ENCODE results near the gene BUD23.
"Not testable (repeated sequence)": the region's sequence is repeated elsewhere in the genome, so short reads cannot be mapped to it uniquely, and the experiment has no call there.

Gene BUD23

GRCh38 chr7:73702665-73703064 lies 19.3 kb downstream of the BUD23 start:
- H3K9me3 ChIP-seq (ENCODE audit: control insufficient read depth in 1 of 2, low read length in 2 of 2) = no peaks in the 10 kb centered on the region
- H3K4me1 ChIP-seq (ENCODE audit: control insufficient read depth in 1 of 2, insufficient read depth in 2 of 2, low read length in 2 of 2) = peaks cover 0 to 14% of the 10 kb centered on the region in 2 donors
- peaks cover 5 to 38% of the 10 kb centered on the region in 2 donors for H3K36me3 ChIP-seq (ENCODE audit: control insufficient read depth in 1 of 2, insufficient read depth in 2 of 2, low read length in 2 of 2)

GRCh38 chr7:73703225-73703624 lies 19.8 kb downstream of the BUD23 start:
- peaks cover 4 to 33% of the 10 kb centered on the region in 2 donors for H3K36me3 ChIP-seq (ENCODE audit: control insufficient read depth in 1 of 2, insufficient read depth in 2 of 2, low read length in 2 of 2)

More at GRCh38 chr7:73702665-73703064, 19.3 kb downstream of the BUD23 start:
- Histone ChIP-seq H3K4me3 (ENCODE audit: low read depth in 1 of 2, low read length in 2 of 2) (no peak overlapping the region), H3K27me3 (ENCODE audit: low read depth, low read length) (no peaks in the 10 kb centered on the region), H3K27ac (ENCODE audit: low read length) (no peak overlapping the region)

DNA sequence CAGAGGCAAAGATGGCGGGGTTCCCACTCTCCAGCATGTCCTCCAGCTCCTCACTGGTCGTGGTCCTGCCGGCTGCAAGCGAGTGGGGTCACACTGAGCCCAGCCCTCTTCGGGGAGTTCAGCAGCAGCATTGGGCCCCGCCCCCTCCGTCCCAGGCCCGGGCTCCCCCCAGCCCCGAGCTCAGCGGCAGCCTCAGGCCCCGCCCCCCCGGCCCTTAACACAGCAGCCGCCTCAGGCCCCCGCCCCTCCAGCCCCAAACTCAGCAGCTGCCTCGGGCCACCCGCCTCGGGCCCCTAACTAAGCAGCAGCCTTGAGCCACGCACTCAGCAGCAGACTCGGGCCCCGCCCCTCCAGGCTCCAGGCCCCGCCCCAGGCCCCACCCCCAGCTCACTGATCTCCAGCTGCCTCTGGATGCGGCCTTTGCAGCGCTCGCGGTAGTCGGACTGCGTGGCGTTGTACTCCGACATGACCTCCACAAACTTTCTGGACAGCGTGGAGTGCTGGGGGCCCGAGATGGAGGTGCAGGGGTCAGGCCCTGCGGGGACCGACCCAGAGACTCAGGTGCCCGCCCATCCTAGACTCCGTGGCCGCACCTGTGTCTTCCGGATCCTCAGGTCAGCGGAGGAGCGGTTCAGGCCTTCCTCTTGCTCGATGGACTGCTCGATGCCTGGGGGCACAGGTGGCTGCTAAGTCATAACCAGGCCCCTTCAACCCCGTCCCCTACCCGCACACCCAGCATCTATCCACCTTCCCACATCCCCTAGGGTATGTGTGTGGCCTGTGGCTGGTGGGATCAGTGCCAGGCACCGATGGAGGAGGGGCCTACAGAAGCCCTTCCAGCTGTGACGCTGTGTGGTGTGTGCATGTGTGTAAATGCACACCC lies 20.6 kb downstream of the BUD23 start:
- peak overlapping the region in 1 of 2 donors; percentile 20 for H3K4me3 ChIP-seq (ENCODE audit: low read depth in 1 of 2, low read length in 2 of 2)
- no peak overlapping the region for H3K27ac ChIP-seq (ENCODE audit: low read length)
- H3K36me3 ChIP-seq (ENCODE audit: control insufficient read depth in 1 of 2, insufficient read depth in 2 of 2, low read length in 2 of 2) = peaks cover 4 to 26% of the 10 kb centered on the region in 2 donors

More at GRCh38 chr7:73703225-73703624, 19.8 kb downstream of the BUD23 start:
- peaks cover 0 to 14% of the 10 kb centered on the region in 2 donors for H3K4me1 ChIP-seq (ENCODE audit: control insufficient read depth in 1 of 2, insufficient read depth in 2 of 2, low read length in 2 of 2)
- peak overlapping the region in 1 of 2 donors; percentile 20 for H3K4me3 ChIP-seq (ENCODE audit: low read depth in 1 of 2, low read length in 2 of 2)
- H3K27ac ChIP-seq (ENCODE audit: low read length) = no peak overlapping the region
- no peaks in the 10 kb centered on the region for H3K9me3 ChIP-seq (ENCODE audit: control insufficient read depth in 1 of 2, low read length in 2 of 2)
- no peaks in the 10 kb centered on the region for H3K27me3 ChIP-seq (ENCODE audit: low read depth, low read length)

GRCh38 chr7:73704640-73705550 lies 21.5 kb downstream of the BUD23 start:
- Histone ChIP-seq H3K9me3 (ENCODE audit: control insufficient read depth in 1 of 2, low read length in 2 of 2) (no peaks in the 10 kb centered on the region), H3K4me1 (ENCODE audit: control insufficient read depth in 1 of 2, insufficient read depth in 2 of 2, low read length in 2 of 2) (peaks cover 0 to 14% of the 10 kb centered on the region in 2 donors), H3K27ac (ENCODE audit: low read length) (no peak overlapping the region), H3K27me3 (ENCODE audit: low read depth, low read length) (no peaks in the 10 kb centered on the region), H3K4me3 (ENCODE audit: low read depth in 1 of 2, low read length in 2 of 2) (no peak overlapping the region), H3K36me3 (ENCODE audit: control insufficient read depth in 1 of 2, insufficient read depth in 2 of 2, low read length in 2 of 2) (peaks cover 4 to 17% of the 10 kb centered on the region in 2 donors)

More for the DNA sequence above, 20.6 kb downstream of the BUD23 start:
- no peaks in the 10 kb centered on the region for H3K9me3 ChIP-seq (ENCODE audit: control insufficient read depth in 1 of 2, low read length in 2 of 2)
- no peaks in the 10 kb centered on the region for H3K27me3 ChIP-seq (ENCODE audit: low read depth, low read length)
- peaks cover 0 to 14% of the 10 kb centered on the region in 2 donors for H3K4me1 ChIP-seq (ENCODE audit: control insufficient read depth in 1 of 2, insufficient read depth in 2 of 2, low read length in 2 of 2)

GRCh38 chr7:73705551-73705920 lies 22.1 kb downstream of the BUD23 start:
- H3K36me3 ChIP-seq (ENCODE audit: control insufficient read depth in 1 of 2, insufficient read depth in 2 of 2, low read length in 2 of 2) = peaks cover 4 to 11% of the 10 kb centered on the region in 2 donors
- no peak overlapping the region for H3K4me3 ChIP-seq (ENCODE audit: low read depth in 1 of 2, low read length in 2 of 2)
- peaks cover 0 to 14% of the 10 kb centered on the region in 2 donors for H3K4me1 ChIP-seq (ENCODE audit: control insufficient read depth in 1 of 2, insufficient read depth in 2 of 2, low read length in 2 of 2)
- H3K27me3 ChIP-seq (ENCODE audit: low read depth, low read length) = no peaks in the 10 kb centered on the region
- no peaks in the 10 kb centered on the region for H3K9me3 ChIP-seq (ENCODE audit: control insufficient read depth in 1 of 2, low read length in 2 of 2)
- no peak overlapping the region for H3K27ac ChIP-seq (ENCODE audit: low read length)

DNA sequence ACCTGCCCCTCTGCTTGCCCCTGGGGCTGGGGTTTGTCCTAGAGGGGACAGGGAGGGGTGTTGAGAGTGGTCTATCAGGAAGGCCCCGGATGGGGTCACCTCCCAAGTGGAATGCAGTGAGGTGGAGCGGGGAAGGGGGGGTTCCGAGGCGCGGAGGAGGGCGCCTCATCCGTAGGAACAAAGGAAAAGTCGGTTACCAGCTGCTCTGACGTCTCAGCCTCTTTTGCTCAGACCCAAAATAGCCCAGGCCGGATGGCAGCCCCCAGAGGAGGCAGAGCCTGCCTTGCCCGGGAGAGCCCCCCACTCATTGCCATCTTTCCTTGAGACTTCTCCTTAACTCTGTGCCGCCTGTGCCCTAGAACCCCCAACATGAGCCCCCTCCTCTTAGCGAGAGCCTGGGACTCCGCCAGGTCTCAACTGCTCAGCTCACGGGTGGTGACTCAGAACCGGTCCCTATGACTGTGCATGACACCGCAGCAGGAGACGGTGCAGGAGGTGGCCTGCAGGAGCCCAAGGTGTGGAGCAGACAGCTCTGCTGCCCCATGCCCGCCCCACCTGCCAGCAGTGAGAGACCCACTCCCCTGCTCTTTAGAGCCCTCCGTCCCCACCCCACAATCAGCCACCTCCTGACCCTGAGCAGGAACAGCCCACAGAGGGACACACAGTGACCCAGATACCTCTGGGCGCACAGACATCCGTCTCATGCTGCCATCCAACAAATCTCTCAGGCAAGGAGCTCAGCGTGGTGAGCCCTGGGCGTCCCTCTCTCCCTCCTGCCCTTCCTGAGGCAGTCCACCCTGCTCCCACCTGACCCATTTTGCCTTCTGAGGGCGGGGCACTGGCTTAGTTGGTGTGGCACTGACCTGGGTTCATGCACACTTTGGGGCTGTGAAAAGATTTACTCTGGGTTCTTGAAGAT lies 23.0 kb downstream of the BUD23 start:
- no peak overlapping the region for H3K27ac ChIP-seq (ENCODE audit: low read length)
- H3K9me3 ChIP-seq (ENCODE audit: control insufficient read depth in 1 of 2, low read length in 2 of 2) = no peaks in the 10 kb centered on the region
- H3K27me3 ChIP-seq (ENCODE audit: low read depth, low read length) = no peaks in the 10 kb centered on the region
- peaks cover 0 to 14% of the 10 kb centered on the region in 2 donors for H3K4me1 ChIP-seq (ENCODE audit: control insufficient read depth in 1 of 2, insufficient read depth in 2 of 2, low read length in 2 of 2)
- peaks cover 4 to 5% of the 10 kb centered on the region in 2 donors for H3K36me3 ChIP-seq (ENCODE audit: control insufficient read depth in 1 of 2, insufficient read depth in 2 of 2, low read length in 2 of 2)
- no peak overlapping the region for H3K4me3 ChIP-seq (ENCODE audit: low read depth in 1 of 2, low read length in 2 of 2)

GRCh38 chr7:73707045-73707631 lies 23.7 kb downstream of the BUD23 start:
- Histone ChIP-seq H3K4me3 (ENCODE audit: low read depth in 1 of 2, low read length in 2 of 2) (no peak overlapping the region), H3K36me3 (ENCODE audit: control insufficient read depth in 1 of 2, insufficient read depth in 2 of 2, low read length in 2 of 2) (peaks cover 3 to 5% of the 10 kb centered on the region in 2 donors), H3K4me1 (ENCODE audit: control insufficient read depth in 1 of 2, insufficient read depth in 2 of 2, low read length in 2 of 2) (peaks cover 0 to 14% of the 10 kb centered on the region in 2 donors), H3K27me3 (ENCODE audit: low read depth, low read length) (no peaks in the 10 kb centered on the region), H3K9me3 (ENCODE audit: control insufficient read depth in 1 of 2, low read length in 2 of 2) (no peaks in the 10 kb centered on the region), H3K27ac (ENCODE audit: low read length) (no peak overlapping the region)

DNA sequence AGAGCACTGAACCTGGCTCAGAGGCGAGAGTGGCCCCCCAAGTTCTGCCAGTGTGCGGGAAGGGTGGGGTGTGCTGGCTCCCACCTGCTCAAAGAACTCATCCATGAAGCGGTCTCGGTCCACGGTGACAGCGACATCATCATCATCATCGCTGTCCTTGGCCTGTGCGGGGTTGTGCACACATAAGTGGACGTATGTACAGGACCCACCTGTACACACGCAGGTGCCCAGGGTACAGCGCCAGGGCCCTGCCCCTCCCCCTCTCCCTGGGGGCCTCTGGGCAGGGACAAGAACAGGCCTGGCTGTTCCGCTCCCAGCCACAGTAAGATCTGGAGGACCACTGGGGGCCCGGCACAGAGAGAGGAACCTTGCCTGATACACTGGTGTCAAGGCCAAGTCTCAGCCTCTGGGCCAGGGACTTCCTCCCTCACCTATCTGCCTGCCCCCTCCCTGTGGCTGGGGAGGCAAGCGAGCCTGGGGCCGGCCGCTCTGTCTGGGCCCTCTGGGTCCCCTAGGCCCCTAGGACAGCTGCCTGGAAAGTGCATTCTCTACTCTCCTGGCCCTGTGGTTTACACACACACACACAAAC lies 25.7 kb downstream of the BUD23 start:
- Histone ChIP-seq H3K36me3 (ENCODE audit: control insufficient read depth in 1 of 2, insufficient read depth in 2 of 2, low read length in 2 of 2) (peaks cover 0 to 5% of the 10 kb centered on the region in 2 donors), H3K27ac (ENCODE audit: low read length) (no peak overlapping the region), H3K9me3 (ENCODE audit: control insufficient read depth in 1 of 2, low read length in 2 of 2) (no peaks in the 10 kb centered on the region), H3K27me3 (ENCODE audit: low read depth, low read length) (no peaks in the 10 kb centered on the region), H3K4me3 (ENCODE audit: low read depth in 1 of 2, low read length in 2 of 2) (no peak overlapping the region), H3K4me1 (ENCODE audit: control insufficient read depth in 1 of 2, insufficient read depth in 2 of 2, low read length in 2 of 2) (peaks cover 0 to 12% of the 10 kb centered on the region in 2 donors)

GRCh38 chr7:73712773-73713172 lies 29.4 kb downstream of the BUD23 start:
- H3K9me3 ChIP-seq (ENCODE audit: control insufficient read depth in 1 of 2, low read length in 2 of 2) = no peaks in the 10 kb centered on the region
- H3K27me3 ChIP-seq (ENCODE audit: low read depth, low read length) = no peaks in the 10 kb centered on the region
- H3K36me3 ChIP-seq (ENCODE audit: control insufficient read depth in 1 of 2, insufficient read depth in 2 of 2, low read length in 2 of 2) = no peaks in the 10 kb centered on the region
- H3K27ac ChIP-seq (ENCODE audit: low read length) = no peak overlapping the region
- no peak overlapping the region for H3K4me3 ChIP-seq (ENCODE audit: low read depth in 1 of 2, low read length in 2 of 2)
- H3K4me1 ChIP-seq (ENCODE audit: control insufficient read depth in 1 of 2, insufficient read depth in 2 of 2, low read length in 2 of 2) = peaks cover 6 to 26% of the 10 kb centered on the region in 2 donors

DNA sequence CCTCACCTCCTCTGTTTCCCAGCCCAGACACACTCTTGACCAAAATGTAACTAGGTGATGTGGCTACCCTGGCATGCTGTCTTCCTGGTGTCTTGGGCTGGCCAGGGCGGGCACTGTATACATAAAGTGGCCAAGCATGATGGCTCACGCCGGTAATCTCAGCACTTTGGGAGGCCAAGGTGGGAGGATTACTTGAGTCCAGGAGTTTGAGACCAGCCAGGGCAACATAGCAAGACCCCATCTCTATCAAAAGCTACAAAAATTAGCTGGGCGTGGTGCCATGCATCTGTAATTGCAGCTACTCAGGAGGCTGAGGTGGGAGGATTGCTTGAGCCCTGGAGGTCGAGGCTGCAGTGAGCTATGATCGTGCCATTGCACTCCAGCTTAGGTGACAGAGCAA lies 29.9 kb downstream of the BUD23 start:
- not testable (repeated sequence) for H3K27ac ChIP-seq (ENCODE audit: low read length); H3K9me3 ChIP-seq (ENCODE audit: control insufficient read depth in 1 of 2, low read length in 2 of 2); H3K36me3 ChIP-seq (ENCODE audit: control insufficient read depth in 1 of 2, insufficient read depth in 2 of 2, low read length in 2 of 2); H3K27me3 ChIP-seq (ENCODE audit: low read depth, low read length); H3K4me3 ChIP-seq (ENCODE audit: low read depth in 1 of 2, low read length in 2 of 2)
- H3K4me1 ChIP-seq (ENCODE audit: control insufficient read depth in 1 of 2, insufficient read depth in 2 of 2, low read length in 2 of 2) = peaks cover 6 to 31% of the 10 kb centered on the region in 2 donors

Measured in muscle layer of duodenum (tissue), 2 donors.